ENCODE data around the gene DIAPH3.

- TF ChIP-seq, protein P1, sequence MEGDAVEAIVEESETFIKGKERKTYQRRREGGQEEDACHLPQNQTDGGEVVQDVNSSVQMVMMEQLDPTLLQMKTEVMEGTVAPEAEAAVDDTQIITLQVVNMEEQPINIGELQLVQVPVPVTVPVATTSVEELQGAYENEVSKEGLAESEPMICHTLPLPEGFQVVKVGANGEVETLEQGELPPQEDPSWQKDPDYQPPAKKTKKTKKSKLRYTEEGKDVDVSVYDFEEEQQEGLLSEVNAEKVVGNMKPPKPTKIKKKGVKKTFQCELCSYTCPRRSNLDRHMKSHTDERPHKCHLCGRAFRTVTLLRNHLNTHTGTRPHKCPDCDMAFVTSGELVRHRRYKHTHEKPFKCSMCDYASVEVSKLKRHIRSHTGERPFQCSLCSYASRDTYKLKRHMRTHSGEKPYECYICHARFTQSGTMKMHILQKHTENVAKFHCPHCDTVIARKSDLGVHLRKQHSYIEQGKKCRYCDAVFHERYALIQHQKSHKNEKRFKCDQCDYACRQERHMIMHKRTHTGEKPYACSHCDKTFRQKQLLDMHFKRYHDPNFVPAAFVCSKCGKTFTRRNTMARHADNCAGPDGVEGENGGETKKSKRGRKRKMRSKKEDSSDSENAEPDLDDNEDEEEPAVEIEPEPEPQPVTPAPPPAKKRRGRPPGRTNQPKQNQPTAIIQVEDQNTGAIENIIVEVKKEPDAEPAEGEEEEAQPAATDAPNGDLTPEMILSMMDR (conservative IDR thresholded peaks at IDR 0.05; ENCODE audit: low read depth, low read length), result no peak
- TF ChIP-seq FOS (IDR thresholded peaks at IDR 0.05; ENCODE audit: low read depth, low read length) (no peak), MAFK (IDR thresholded peaks at IDR 0.05; ENCODE audit: low read depth, low read length) (no peak), MAZ (IDR thresholded peaks at IDR 0.05; ENCODE audit: borderline replicate concordance, low read depth, low read length) (no peak), BHLHE40 (IDR thresholded peaks at IDR 0.05; ENCODE audit: low read depth, low read length) (no peak), NFE2L2 (IDR thresholded peaks at IDR 0.05; ENCODE audit: low read depth, low read length) (no peak), RAD21 (IDR thresholded peaks at IDR 0.05; ENCODE audit: low read length) (no peak), SMC3 (IDR thresholded peaks at IDR 0.05; ENCODE audit: low read depth, low read length) (no peak), MXI1 (IDR thresholded peaks at IDR 0.05; ENCODE audit: borderline replicate concordance, low read depth, low read length) (no peak), RCOR1 (IDR thresholded peaks at IDR 0.05; ENCODE audit: insufficient replicate concordance, low read length) (no peak), POLR2A (IDR thresholded peaks at IDR 0.05; ENCODE audit: low read depth, low read length) (no peak), CHD1 (IDR thresholded peaks at IDR 0.05; ENCODE audit: low read depth, low read length) (no peak)
- TF ChIP-seq, protein P2, sequence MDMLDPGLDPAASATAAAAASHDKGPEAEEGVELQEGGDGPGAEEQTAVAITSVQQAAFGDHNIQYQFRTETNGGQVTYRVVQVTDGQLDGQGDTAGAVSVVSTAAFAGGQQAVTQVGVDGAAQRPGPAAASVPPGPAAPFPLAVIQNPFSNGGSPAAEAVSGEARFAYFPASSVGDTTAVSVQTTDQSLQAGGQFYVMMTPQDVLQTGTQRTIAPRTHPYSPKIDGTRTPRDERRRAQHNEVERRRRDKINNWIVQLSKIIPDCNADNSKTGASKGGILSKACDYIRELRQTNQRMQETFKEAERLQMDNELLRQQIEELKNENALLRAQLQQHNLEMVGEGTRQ (IDR thresholded peaks at IDR 0.05; ENCODE audit: low read depth, low read length), result no peak
Observed at GRCh38 chr13:59700281-59700680, 463.4 kb downstream of the DIAPH3 start.
